HCT116 (cell line): ENCODE data around the gene OVAAL. TPM values are rescaled to one million over a fixed set of nuclear protein-coding genes. Genes with fewer than 3 reads are reported as not detected.

ENCODE experiments used
- ATAC-seq: fragments of 200-7000 bp; cut with Tn5 transposase; 2 replicates; pipeline ENCODE4 v1.9.1; 2020; ENCODE audit warnings: mild to moderate bottlenecking, moderate library complexity
- BruUV-seq: library from RNA; stranded (reverse); fragments of 400-500 nt; replicated peaks from 2 replicates; lab custom pipeline; 2021; lab: Mats Ljungman, UMichigan
- CTCF ChIA-PET: fragments of 300-600 bp; sonication (Branson Sonifier 250); formaldehyde crosslinking; loops from one replicate; lab custom pipeline; 2021; ENCODE audit warnings: antibody characterized with exemption; lab: Charles Lee
- POLR2A ChIA-PET: fragments of 300-600, 350-600 bp; sonication (Branson Sonifier 250); formaldehyde crosslinking; loops from one replicate; lab custom pipeline; 2021; ENCODE audit warnings: antibody characterized with exemption; lab: Charles Lee
- RAD21 ChIA-PET, 2 experiments: fragments of 300-600 bp; sonication (Branson Sonifier 250); formaldehyde crosslinking; loops; one replicate each; lab custom pipeline; 2023; ENCODE audit warnings: low total read pairs in 2 of 2; ENCODE audit not compliant: uncharacterized antibody in 2 of 2, unreplicated experiment in 2 of 2, low non-redundant PET in 1 of 2; lab: Charles Lee
- DNase-seq: peaks from one replicate; pipeline ENCODE4 v3.0.0-alpha.2; 2010; ENCODE audit warnings: low read depth, low spot score
- H2AFZ ChIP-seq: fragments of 200-600 bp; shearing (Covaris generic), sonication (generic); 2 replicates; pipeline ENCODE4 v1.6.1; 2017; ENCODE audit warnings: low read depth, mixed run types, mixed read lengths, antibody characterized with exemption, low read length; ENCODE audit not compliant: poor library complexity, severe bottlenecking
- H3K27ac ChIP-seq: 2 replicates; pipeline ENCODE4 v1.5.1; 2012; ENCODE audit warnings: low read depth, low read length
- H3K27me3 ChIP-seq: fragments of 200-600 bp; sonication (generic); 2 replicates; pipeline ENCODE4 v1.6.1; 2016; ENCODE audit warnings: mixed run types, low read length, mixed read lengths; ENCODE audit not compliant: insufficient read depth
- H3K36me3 ChIP-seq, 2 experiments: fragments of 200-500 bp in 1 of 2; fragments of 200-600 bp in 1 of 2; sonication (Bioruptor generic) in 1 of 2; sonication (generic) in 1 of 2; 2 replicates each; pipeline versions ENCODE4 v1.5.1 to v1.6.1; 2014 to 2016; ENCODE audit warnings: low read length in 2 of 2, inconsistent platforms in 1 of 2, mixed read lengths in 1 of 2, mixed run types in 1 of 2; ENCODE audit not compliant: insufficient read depth in 2 of 2, control insufficient read depth in 1 of 2
- H3K4me1 ChIP-seq, 2 experiments: fragments of 200-600 bp in 1 of 2; sonication (generic) in 1 of 2; 2 replicates each; pipeline versions ENCODE4 v1.5.1 to v1.6.1; 2012 to 2017; ENCODE audit warnings: low read length in 2 of 2, inconsistent platforms in 1 of 2, mild to moderate bottlenecking in 1 of 2, mixed read lengths in 1 of 2, mixed run types in 1 of 2, moderate library complexity in 1 of 2; ENCODE audit not compliant: insufficient read depth in 2 of 2, control insufficient read depth in 1 of 2
- H3K4me2 ChIP-seq: fragments of 200-600 bp; sonication (generic); 2 replicates; pipeline ENCODE4 v1.6.1; 2017; ENCODE audit warnings: mixed run types, low read length, mixed read lengths
- H3K4me3 ChIP-seq, 2 experiments: fragments of 200-600 bp in 1 of 2; sonication (generic) in 1 of 2; replicated peaks in 1 of 2; 2 replicates each; pipeline ENCODE4 v1.5.1; 2011 to 2016; ENCODE audit warnings: low read length in 2 of 2, control low read depth in 1 of 2, low read depth in 1 of 2, mild to moderate bottlenecking in 1 of 2, mixed read lengths in 1 of 2, mixed run types in 1 of 2
- H3K79me2 ChIP-seq: fragments of 200-600 bp; sonication (generic); 2 replicates; pipeline ENCODE4 v1.6.1; 2017; ENCODE audit warnings: mild to moderate bottlenecking, mixed run types, low read length, moderate library complexity, mixed read lengths; ENCODE audit not compliant: insufficient read depth
- H3K9ac ChIP-seq: fragments of 200-600 bp; sonication (generic); 2 replicates; pipeline ENCODE4 v1.6.1; 2016; ENCODE audit warnings: low read length, mixed read lengths
- H3K9me2 ChIP-seq: fragments of 200-600 bp; sonication (generic), shearing (Covaris generic); 2 replicates; pipeline ENCODE4 v1.6.1; 2017; ENCODE audit warnings: mixed run types, mild to moderate bottlenecking, moderate library complexity; ENCODE audit not compliant: insufficient read depth
- H3K9me3 ChIP-seq, 2 experiments: fragments of 200-500 bp in 1 of 2; fragments of 200-600 bp in 1 of 2; sonication (Bioruptor generic) in 1 of 2; sonication (generic) in 1 of 2; 2 replicates each; pipeline ENCODE4 v1.6.1; 2014 to 2017; ENCODE audit warnings: low read length in 2 of 2, mixed read lengths in 2 of 2, inconsistent platforms in 1 of 2, low read depth in 1 of 2, mild to moderate bottlenecking in 1 of 2, mixed run types in 1 of 2, moderate library complexity in 1 of 2; ENCODE audit not compliant: control insufficient read depth in 1 of 2, insufficient read depth in 1 of 2
- H4K20me1 ChIP-seq: fragments of 200-600 bp; sonication (generic), shearing (Covaris generic); 2 replicates; pipeline ENCODE4 v1.6.1; 2017; ENCODE audit warnings: mixed run types, mild to moderate bottlenecking, moderate library complexity; ENCODE audit not compliant: insufficient read depth
- ATF3 ChIP-seq: IDR thresholded peaks from 2 replicates; pipeline ENCODE4 v1.6.1; 2012
- EGR1 ChIP-seq: IDR thresholded peaks from 2 replicates; pipeline ENCODE4 v1.6.1; 2012; ENCODE audit warnings: low read depth
- ELF1 ChIP-seq: IDR thresholded peaks from 2 replicates; pipeline ENCODE4 v1.6.1; 2012; ENCODE audit warnings: low read depth, borderline replicate concordance
- EZH2 ChIP-seq: fragments of 200-600 bp; sonication (generic); IDR thresholded peaks from 2 replicates; pipeline ENCODE4 v1.6.1; 2017; ENCODE audit warnings: antibody characterized with exemption, mixed run types
- EZH2phosphoT487 ChIP-seq: fragments of 200-600 bp; IDR thresholded peaks from 2 replicates; pipeline ENCODE4 v1.6.1; 2018; ENCODE audit warnings: antibody characterized with exemption, borderline replicate concordance
- FOSL1 ChIP-seq: IDR thresholded peaks from 2 replicates; pipeline ENCODE4 v1.6.1; 2012; ENCODE audit warnings: low read depth
- POLR2A ChIP-seq: IDR thresholded peaks from 2 replicates; pipeline ENCODE4 v1.7.0; 2011; ENCODE audit warnings: borderline replicate concordance; ENCODE audit not compliant: insufficient read depth, insufficient read length; ENCODE audit errors: extremely low read depth
- RAD21 ChIP-seq: IDR thresholded peaks from 2 replicates; pipeline ENCODE4 v1.6.1; 2012; ENCODE audit warnings: low read depth, mild to moderate bottlenecking
- SRF ChIP-seq: IDR thresholded peaks from 2 replicates; pipeline ENCODE4 v1.6.1; 2012; ENCODE audit warnings: low read depth
- TCF7L2 ChIP-seq: IDR thresholded peaks from 2 replicates; pipeline ENCODE4 v1.7.0; 2011; ENCODE audit warnings: borderline replicate concordance, inconsistent platforms; ENCODE audit not compliant: insufficient read depth, insufficient read length; ENCODE audit errors: extremely low read depth
- YY1 ChIP-seq: IDR thresholded peaks from 2 replicates; pipeline ENCODE4 v1.6.1; 2011; ENCODE audit warnings: low read length, low read depth, moderate library complexity, mild to moderate bottlenecking; ENCODE audit not compliant: insufficient replicate concordance; ENCODE audit errors: extremely low read depth
- ZFX ChIP-seq: fragments of 450-650 bp; IDR thresholded peaks from 2 replicates; pipeline ENCODE4 v1.6.1; 2017
- ZNF274 ChIP-seq: fragments of 200-500 bp; sonication (Bioruptor generic); IDR thresholded peaks from 2 replicates; pipeline ENCODE4 v1.6.1; 2014; ENCODE audit warnings: mild to moderate bottlenecking, low read depth, low read length, inconsistent platforms
- intact Hi-C: fragments of 100-400 bp; cut with micrococcal nuclease; formaldehyde crosslinking; loops from 2 replicates; pipeline ENCODE4 v1.10.0; 2022
- total RNA-seq: library from RNA; stranded (reverse); gene quantifications from one replicate; pipeline ENCODE4 v1.2.1, GENCODE V29; 2021; ENCODE audit not compliant: unreplicated experiment
- TF ChIP-seq, protein P1 (sequence below): IDR thresholded peaks from 2 replicates; pipeline ENCODE4 v1.6.1; 2012; ENCODE audit warnings: low read depth
- TF ChIP-seq, protein P2 (sequence below): IDR thresholded peaks from 2 replicates; pipeline ENCODE4 v1.6.1; 2012
- TF ChIP-seq, protein P3 (sequence below), 3 experiments: fragments of 200-600 bp in 1 of 3; sonication (generic) in 1 of 3; IDR thresholded peaks in 2 of 3; conservative IDR thresholded peaks in 1 of 3; 2 replicates each; pipeline ENCODE4 v1.5.1; 2012 to 2017; ENCODE audit warnings: low read depth in 2 of 3, low read length in 2 of 3, antibody characterized with exemption in 1 of 3, borderline replicate concordance in 1 of 3, control low read depth in 1 of 3, mild to moderate bottlenecking in 1 of 3, mixed read lengths in 1 of 3, mixed run types in 1 of 3, moderate library complexity in 1 of 3; ENCODE audit not compliant: insufficient read depth in 1 of 3

Gene OVAAL
- total RNA-seq, 1 experiment from 2014 or later: not detected

- TF ChIP-seq, protein P1, sequence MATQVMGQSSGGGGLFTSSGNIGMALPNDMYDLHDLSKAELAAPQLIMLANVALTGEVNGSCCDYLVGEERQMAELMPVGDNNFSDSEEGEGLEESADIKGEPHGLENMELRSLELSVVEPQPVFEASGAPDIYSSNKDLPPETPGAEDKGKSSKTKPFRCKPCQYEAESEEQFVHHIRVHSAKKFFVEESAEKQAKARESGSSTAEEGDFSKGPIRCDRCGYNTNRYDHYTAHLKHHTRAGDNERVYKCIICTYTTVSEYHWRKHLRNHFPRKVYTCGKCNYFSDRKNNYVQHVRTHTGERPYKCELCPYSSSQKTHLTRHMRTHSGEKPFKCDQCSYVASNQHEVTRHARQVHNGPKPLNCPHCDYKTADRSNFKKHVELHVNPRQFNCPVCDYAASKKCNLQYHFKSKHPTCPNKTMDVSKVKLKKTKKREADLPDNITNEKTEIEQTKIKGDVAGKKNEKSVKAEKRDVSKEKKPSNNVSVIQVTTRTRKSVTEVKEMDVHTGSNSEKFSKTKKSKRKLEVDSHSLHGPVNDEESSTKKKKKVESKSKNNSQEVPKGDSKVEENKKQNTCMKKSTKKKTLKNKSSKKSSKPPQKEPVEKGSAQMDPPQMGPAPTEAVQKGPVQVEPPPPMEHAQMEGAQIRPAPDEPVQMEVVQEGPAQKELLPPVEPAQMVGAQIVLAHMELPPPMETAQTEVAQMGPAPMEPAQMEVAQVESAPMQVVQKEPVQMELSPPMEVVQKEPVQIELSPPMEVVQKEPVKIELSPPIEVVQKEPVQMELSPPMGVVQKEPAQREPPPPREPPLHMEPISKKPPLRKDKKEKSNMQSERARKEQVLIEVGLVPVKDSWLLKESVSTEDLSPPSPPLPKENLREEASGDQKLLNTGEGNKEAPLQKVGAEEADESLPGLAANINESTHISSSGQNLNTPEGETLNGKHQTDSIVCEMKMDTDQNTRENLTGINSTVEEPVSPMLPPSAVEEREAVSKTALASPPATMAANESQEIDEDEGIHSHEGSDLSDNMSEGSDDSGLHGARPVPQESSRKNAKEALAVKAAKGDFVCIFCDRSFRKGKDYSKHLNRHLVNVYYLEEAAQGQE: no peak
These were observed 51.8 kb downstream of the OVAAL start (continued) for GRCh38 chr1:180610556-180611015.

GRCh38 chr1:180611016-180611930, 52.5 kb downstream of the OVAAL start:
- Histone ChIP-seq H3K9ac (no peak overlapping the region), H3K79me2 (no peaks in the 10 kb centered on the region), H3K9me2 (peaks cover 4% of the 10 kb centered on the region; the same call in 1 of the 2 replicates), H3K27ac (no peak overlapping the region), H3K4me3 (no peak overlapping the region), H3K4me2 (no peak overlapping the region), H4K20me1 (no peaks in the 10 kb centered on the region), H3K4me1 (peaks cover 0 to 3% of the 10 kb centered on the region in 2 experiments; a peak in 1 of 4 replicates), H3K36me3 (no peaks in the 10 kb centered on the region), H3K27me3 (no peaks in the 10 kb centered on the region), H2AFZ (no peak overlapping the region), H3K9me3 (no peaks in the 10 kb centered on the region)
- intact Hi-C loops: no loop called here
- ChIA-PET POLR2A (no interaction called here), CTCF (no interaction called here), RAD21 (no interaction called here)
- ATAC-seq (no peak), DNase-seq (no peak)
- no TSS peak for BruUV-seq
- no peak for TF ChIP-seq ATF3
- TF ChIP-seq, protein P2, sequence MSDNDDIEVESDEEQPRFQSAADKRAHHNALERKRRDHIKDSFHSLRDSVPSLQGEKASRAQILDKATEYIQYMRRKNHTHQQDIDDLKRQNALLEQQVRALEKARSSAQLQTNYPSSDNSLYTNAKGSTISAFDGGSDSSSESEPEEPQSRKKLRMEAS: no peak
- no peak for TF ChIP-seq POLR2A
- TF ChIP-seq EZH2phosphoT487: no peak
- TF ChIP-seq FOSL1: no peak
- no peak for TF ChIP-seq EZH2
- TF ChIP-seq ZNF274: no peak
- TF ChIP-seq EGR1: no peak
- no peak for TF ChIP-seq ELF1
- TF ChIP-seq YY1: no peak
- no peak for TF ChIP-seq RAD21
- TF ChIP-seq SRF: no peak
- TF ChIP-seq ZFX: no peak
- TF ChIP-seq, protein P3, sequence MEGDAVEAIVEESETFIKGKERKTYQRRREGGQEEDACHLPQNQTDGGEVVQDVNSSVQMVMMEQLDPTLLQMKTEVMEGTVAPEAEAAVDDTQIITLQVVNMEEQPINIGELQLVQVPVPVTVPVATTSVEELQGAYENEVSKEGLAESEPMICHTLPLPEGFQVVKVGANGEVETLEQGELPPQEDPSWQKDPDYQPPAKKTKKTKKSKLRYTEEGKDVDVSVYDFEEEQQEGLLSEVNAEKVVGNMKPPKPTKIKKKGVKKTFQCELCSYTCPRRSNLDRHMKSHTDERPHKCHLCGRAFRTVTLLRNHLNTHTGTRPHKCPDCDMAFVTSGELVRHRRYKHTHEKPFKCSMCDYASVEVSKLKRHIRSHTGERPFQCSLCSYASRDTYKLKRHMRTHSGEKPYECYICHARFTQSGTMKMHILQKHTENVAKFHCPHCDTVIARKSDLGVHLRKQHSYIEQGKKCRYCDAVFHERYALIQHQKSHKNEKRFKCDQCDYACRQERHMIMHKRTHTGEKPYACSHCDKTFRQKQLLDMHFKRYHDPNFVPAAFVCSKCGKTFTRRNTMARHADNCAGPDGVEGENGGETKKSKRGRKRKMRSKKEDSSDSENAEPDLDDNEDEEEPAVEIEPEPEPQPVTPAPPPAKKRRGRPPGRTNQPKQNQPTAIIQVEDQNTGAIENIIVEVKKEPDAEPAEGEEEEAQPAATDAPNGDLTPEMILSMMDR (IDR thresholded peaks at IDR 0.05 in 2 of 3, conservative IDR thresholded peaks at IDR 0.05 in 1 of 3; ENCODE audit: borderline replicate concordance in 1 of 3, insufficient read depth in 1 of 3, low read depth in 2 of 3, low read length in 2 of 3): no peak
- TF ChIP-seq TCF7L2: no peak
